HG02763 (cell line): Measurements from ENCODE around the gene NAT8L.

Experiments used
- ATAC-seq: cut with Tn5 transposase; IDR thresholded peaks from one replicate; pipeline ENCODE4 v1.9.1; 2021; ENCODE audit warnings: mild to moderate bottlenecking, moderate library complexity; ENCODE audit not compliant: unreplicated experiment

The NAT8L gene

DNA sequence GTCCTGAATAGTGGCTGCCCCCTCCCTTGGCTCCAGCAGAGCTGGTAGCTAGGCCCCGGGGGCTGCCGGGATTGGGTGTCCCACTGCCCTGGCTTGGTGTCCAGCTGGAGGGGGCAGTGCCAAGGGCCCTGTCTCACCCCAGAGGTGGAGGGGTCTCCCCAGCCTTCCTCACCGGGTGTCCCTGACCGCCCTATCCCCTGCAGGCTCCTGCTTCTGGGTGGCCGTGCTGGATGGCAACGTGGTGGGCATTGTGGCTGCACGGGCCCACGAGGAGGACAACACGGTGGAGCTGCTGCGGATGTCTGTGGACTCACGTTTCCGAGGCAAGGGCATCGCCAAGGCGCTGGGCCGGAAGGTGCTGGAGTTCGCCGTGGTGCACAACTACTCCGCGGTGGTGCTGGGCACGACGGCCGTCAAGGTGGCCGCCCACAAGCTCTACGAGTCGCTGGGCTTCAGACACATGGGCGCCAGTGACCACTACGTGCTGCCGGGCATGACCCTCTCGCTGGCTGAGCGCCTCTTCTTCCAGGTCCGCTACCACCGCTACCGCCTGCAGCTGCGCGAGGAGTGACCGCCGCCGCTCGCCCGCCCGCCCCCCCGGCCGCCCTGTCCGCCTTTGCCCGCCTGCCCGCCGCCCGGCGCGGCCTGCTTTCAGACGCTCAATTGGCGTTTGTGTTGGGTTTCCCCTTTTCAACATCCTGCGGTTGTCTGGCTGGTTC lies 4.6 kb downstream of the NAT8L start:
- ATAC-seq, result no peak

- ATAC-seq, result no peak
Measured at GRCh38 chr4:2064276-2064991, 5.3 kb downstream of the NAT8L start.

DNA sequence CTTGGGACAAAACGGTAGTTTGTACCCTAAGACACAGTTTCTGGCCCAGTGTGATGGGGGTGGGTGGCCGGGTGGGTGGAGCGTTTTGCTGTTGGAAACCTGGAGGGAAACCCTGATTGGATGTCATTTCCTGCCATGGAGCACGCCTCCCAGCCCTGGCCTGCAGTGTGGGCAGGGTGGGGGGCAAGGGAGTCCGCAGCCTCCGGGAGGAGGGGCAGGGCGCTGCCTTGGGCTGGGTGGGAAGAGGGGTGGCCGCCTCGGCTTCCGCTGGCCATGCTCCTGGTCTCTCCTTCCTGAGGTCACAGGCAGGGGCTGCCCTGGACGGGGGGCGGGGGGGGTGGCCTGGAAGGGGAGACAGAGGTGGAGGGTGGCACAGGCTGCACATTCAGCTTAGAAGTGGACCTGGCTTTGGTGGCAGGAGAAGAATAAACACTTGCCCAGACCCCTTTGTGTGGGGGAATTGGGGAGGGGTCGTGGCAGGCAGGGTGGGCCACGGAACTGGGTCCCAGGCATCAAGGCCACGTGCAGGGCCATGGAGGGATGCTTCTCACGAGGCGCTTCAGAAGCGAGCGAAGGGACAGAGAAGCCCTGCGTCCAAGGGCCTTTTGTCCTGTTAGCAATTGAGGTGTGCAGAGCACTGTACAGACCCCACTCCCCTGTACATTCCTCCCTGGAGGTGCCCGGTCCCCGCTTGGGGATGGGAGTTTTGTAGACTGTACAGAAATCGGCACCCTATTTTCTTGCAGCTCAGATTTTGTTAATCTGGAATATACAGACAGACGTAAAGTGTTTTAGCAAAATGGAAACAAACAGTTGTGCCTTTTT lies 6.2 kb downstream of the NAT8L start:
- no peak for ATAC-seq

DNA sequence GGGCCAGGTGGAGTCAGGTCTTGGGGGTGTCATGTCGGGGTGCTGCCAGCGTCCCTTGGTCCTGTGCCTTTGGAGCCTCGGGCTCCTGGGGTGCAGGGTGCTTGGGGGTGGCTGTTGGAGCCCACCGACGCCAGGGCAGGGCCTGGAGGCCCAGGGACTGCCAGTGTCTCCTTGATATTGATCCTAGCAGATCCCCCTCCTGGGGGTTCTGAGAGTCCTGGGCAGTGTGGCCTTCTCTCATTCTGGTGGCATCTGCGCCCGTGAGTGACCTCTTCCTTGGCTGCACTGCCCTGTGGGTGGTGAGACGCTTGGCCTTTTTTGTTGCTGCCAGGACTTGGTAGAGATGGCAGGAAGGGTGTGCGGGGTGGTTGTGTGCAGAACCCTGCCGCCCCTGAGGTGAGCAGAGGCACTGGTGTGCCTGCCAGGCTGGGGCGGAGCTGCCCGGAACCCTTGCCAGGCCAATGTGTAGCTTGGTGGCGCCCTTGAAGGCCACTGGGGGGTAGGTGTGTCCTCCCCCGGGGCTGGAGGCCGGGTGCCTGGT lies 7.0 kb downstream of the NAT8L start:
- no peak for ATAC-seq

DNA sequence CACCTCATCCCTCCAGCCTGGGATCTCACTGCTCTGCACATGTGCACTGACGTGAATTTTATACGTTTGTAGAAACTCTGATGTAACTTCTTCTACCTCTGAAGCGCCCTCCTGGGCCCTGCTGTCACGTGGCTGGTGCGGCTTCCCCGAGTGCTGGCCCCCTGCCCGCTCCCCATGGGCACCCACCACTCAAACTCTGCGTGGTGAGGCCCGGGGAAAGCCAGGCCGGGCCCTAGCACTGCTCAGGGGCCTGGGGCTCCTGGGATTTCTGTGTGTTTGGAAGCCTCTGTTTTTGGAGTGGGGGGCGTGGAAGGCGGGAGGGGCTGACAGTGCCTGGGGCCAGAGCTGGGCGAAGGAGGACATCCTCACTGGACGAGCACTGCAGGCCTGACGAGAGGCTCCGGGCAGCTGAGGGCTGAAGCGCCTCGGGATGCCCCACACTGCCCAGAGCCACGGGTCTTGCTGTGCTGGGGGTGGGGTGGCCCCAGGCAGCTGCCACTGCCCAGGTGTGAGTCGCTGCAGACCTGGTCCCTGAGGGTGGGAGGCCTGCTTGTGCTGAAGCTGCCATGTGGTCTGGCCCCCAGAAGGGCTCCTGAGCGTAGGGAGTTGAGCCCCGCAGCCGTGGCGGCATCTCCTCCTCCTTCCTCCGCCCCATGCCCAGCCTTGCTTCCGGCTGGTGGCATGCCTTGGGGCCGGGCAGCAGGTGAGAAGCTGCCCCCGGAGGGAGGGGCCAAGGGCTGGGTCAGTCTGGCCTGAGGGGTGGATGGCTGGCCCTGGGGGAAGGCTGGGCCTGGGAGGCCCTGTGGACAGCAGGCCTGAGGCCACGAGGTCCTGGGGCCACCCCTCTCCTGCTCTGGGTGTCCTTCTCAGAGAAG lies 7.7 kb downstream of the NAT8L start:
- ATAC-seq, result no peak

GRCh38 chr4:2067446-2068197 lies 8.5 kb downstream of the NAT8L start:
- no peak for ATAC-seq

- ATAC-seq, result no peak
Measured at GRCh38 chr4:2068198-2068470, 9.0 kb downstream of the NAT8L start.

DNA sequence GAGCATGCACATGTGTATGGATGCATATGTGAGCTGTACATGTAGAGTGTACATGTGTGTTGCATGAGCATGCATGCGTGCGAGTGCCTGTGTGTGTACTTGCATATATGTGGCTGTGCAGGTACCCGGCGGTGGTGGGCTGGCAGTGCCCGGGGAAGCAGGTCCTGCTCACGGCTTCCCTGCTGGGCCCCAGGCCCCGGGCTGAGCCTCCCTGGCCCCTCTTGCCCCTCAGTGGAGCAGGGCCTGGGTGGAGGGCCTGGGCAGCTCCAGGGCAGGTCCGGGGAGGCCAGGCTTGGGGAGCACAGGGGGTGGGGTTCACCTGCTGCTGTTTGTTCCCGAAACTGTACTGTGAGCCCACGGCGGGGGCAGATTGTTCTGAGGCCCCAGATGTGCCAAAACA lies 9.4 kb downstream of the NAT8L start:
- no peak for ATAC-seq

DNA sequence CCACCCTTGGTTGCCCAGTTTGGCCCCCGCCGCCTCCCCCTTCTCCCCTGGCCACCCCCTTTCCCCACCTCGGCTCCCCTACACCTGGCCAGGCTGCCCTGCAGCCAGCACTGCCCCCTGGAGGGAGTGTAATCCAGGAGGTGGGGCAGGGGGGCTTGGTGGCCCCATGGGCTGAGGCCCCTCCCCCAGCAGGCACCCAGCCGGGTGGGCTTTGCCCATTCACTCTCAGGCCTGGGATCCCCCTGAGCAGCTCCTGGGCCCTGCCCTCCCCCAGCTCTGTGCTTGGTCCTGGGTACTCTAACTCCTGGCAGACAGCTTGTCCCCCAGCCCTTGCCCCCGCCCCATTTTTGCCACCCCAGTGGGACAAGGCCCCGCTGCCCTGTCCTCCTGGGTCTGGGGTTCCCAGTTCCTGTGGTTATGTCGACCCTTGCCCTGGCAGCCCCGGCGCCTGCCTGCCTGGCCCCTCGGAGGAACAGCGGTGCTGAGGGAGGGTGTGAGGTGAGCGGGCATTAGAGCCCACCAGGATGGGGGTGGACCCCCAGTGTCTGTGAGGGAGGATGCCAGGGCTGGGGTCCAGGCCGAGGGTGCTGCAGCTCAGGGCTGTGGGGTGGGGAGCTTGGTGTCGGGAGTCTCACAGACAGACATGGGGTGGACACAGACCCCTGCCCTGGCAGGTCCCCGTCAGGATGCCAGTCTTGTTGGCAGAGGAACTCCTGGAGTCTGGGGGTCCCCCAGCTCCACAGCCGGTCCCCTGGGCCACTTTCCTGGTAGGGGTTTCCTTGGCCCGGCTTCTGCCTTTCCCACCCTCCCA lies 10.2 kb downstream of the NAT8L start:
- no peak for ATAC-seq

GRCh38 chr4:2069986-2070385 lies 10.9 kb downstream of the NAT8L start:
- no peak for ATAC-seq

GRCh38 chr4:2070421-2071251 lies 11.5 kb downstream of the NAT8L start:
- ATAC-seq, result no peak

DNA sequence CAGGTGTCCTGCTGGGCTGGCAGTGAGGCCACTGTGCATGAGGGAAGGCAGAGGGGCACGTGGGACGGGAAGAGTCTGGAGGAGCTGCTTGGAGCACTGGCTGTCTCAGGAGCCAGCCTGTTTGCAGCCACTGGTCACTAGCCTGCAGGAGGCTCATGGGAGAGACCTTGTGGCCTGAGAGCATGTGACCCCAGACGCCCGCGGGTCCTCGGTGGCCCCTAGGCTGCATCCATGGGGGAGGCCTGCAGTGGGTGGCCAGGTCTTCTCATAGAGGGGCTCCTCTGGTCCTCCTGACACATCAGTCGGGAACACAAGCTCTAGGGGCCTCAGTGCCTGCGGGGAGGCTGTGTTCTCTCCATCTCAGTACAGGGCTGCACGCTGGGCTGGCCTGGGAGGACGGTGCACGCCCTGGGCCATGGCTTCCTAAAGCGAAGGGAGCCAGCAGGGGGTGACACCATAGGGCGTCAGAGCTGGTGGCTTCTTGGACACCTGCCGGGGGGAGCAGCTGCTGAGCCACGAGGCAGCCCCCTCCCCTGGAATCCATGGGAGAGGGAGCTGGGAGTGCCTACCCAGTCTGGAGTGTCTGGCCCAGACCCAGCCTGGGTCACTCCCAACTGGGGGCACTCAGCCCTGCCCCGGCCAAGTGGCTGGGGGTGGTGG lies 12.3 kb downstream of the NAT8L start:
- no peak for ATAC-seq

GRCh38 chr4:2071912-2072867 lies 13.1 kb downstream of the NAT8L start:
- no peak for ATAC-seq

DNA sequence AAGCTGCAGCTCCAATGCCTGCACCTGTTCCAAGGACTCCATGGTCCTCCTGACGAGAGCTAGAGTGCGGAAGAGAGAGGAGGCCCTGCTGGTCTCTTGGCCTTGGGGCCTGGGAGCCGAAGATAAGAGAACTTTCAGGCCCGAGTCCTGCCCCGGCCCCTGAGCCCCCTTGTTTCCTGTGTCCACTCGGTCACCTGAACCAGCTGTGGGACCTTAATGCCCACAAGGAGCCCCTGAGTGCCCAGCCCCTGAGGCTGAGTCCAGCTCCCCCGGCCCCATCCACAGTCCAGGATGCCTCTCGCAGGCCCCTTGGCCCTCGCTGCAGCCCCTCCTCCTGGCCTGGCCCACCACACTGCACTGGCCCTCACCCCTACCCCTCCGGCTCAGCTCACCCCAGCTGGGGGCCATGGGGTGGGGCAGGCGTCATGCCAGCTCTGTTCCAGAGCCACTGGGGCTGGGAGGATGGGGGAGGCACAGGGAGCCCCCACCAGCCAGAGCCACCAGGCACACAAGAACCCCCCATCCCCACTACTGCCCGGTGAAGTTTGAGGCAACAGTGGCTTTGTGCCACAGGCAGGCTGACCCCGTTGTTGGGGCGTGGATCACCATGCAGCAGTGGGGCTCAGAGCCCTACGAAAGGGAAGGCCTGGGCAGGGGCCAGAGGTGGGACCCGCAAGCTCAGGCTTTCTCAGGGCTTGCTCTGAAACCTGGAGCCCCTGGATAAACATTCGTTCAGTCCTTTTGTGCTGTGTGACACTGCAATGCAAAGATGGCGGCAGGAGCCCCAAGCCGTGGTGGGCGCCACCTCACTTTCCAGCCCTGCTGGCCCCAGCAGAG lies 14.1 kb downstream of the NAT8L start:
- ATAC-seq, result no peak

GRCh38 chr4:2073808-2074481 lies 14.8 kb downstream of the NAT8L start:
- ATAC-seq, result no peak
